B cell (primary cell): ENCODE measurements around the gene EEFSEC. TPM values are rescaled to one million over a fixed set of nuclear protein-coding genes. Genes with fewer than 3 reads are reported as not detected.

Experiments
- ATAC-seq: fragments of 200-7000 bp; cut with Tn5 transposase; one replicate; pipeline ENCODE4 v1.10.0; 2021; ENCODE audit warnings: low read depth, mild to moderate bottlenecking, moderate number of reproducible peaks, moderate library complexity
- CTCF ChIA-PET: fragments of 350-600 bp; sonication (Branson Sonifier 250); formaldehyde crosslinking; loops from one replicate; lab custom pipeline; 2021; ENCODE audit warnings: antibody characterized with exemption, inconsistent platforms; lab: Charles Lee
- POLR2A ChIA-PET: fragments of 350-600 bp; sonication (Branson Sonifier 250); formaldehyde crosslinking; loops from one replicate; lab custom pipeline; 2021; ENCODE audit warnings: antibody characterized with exemption; lab: Charles Lee
- DNase-seq: peaks from one replicate; pipeline ENCODE4 v3.0.0; 2013
- H2AFZ ChIP-seq: 2 replicates; pipeline ENCODE4 v1.6.1; 2012; ENCODE audit warnings: mild to moderate bottlenecking, low read depth, low read length; ENCODE audit not compliant: insufficient read depth, poor library complexity, severe bottlenecking
- H3K27ac ChIP-seq, 2 donors: 1 replicate in 1 of 2; 2 replicates in 1 of 2; pipeline ENCODE4 v1.5.1; 2012 to 2013; ENCODE audit warnings: low read length in 2 of 2, mild to moderate bottlenecking in 2 of 2, moderate library complexity in 1 of 2
- H3K27me3 ChIP-seq, 4 experiments: fragments of 200-600 bp in 1 of 4; sonication (generic) in 1 of 4; replicated peaks in 1 of 4; 1 replicate in 2 of 4; 2 replicates in 2 of 4; pipeline versions ENCODE4 v1.6.1 to v1.7.0; 2013 to 2016; ENCODE audit warnings: low read length in 3 of 4, mild to moderate bottlenecking in 2 of 4, mixed read lengths in 1 of 4, moderate library complexity in 1 of 4; ENCODE audit not compliant: insufficient read depth in 4 of 4, control insufficient read depth in 3 of 4; ENCODE audit errors: control extremely low read depth in 1 of 4
- H3K36me3 ChIP-seq, 2 experiments: replicated peaks in 1 of 2; 1 replicate in 1 of 2; 2 replicates in 1 of 2; pipeline versions ENCODE4 v1.6.1 to v1.7.1; 2013; ENCODE audit warnings: low read length in 1 of 2; ENCODE audit not compliant: insufficient read depth in 2 of 2, control insufficient read depth in 1 of 2; ENCODE audit errors: control extremely low read depth in 1 of 2, extremely low read depth in 1 of 2
- H3K4me1 ChIP-seq, 2 donors: fragments of 200-600 bp in 1 of 2; sonication (generic) in 1 of 2; 1 replicate in 1 of 2; 2 replicates in 1 of 2; pipeline versions ENCODE4 v1.5.1 to v1.6.1; 2013 to 2017; ENCODE audit warnings: low read length in 2 of 2; ENCODE audit not compliant: control insufficient read depth in 2 of 2, insufficient read depth in 2 of 2
- H3K4me2 ChIP-seq: replicated peaks from 2 replicates; pipeline ENCODE3; 2012; ENCODE audit warnings: mild to moderate bottlenecking, low read depth, low read length; ENCODE audit not compliant: poor library complexity, severe bottlenecking
- H3K4me3 ChIP-seq, 5 experiments: fragments of 200-600 bp in 1 of 5; sonication (generic) in 1 of 5; 1 replicate in 3 of 5; 2 replicates in 2 of 5; pipeline versions ENCODE4 v1.5.1 to v1.7.0; 2011 to 2016; ENCODE audit warnings: low read length in 4 of 5, mild to moderate bottlenecking in 4 of 5, low read depth in 2 of 5, control low read depth in 1 of 5, moderate library complexity in 1 of 5; ENCODE audit not compliant: insufficient read depth in 1 of 5; ENCODE audit errors: control extremely low read depth in 1 of 5, extremely low read depth in 1 of 5
- H3K79me2 ChIP-seq: fragments of 200-600 bp; sonication (generic); one replicate; pipeline ENCODE4 v1.6.0; 2016; ENCODE audit warnings: low read length; ENCODE audit not compliant: control insufficient read depth, insufficient read depth
- H3K9ac ChIP-seq: fragments of 200-600 bp; sonication (generic); 2 replicates; pipeline ENCODE4 v1.6.1; 2017; ENCODE audit warnings: mild to moderate bottlenecking, low read length, moderate library complexity
- H3K9me3 ChIP-seq, 3 donors: one replicate each; pipeline versions ENCODE4 v1.6.1 to v1.7.1; 2013; ENCODE audit warnings: low read length in 2 of 3; ENCODE audit not compliant: control insufficient read depth in 2 of 3, insufficient read depth in 1 of 3; ENCODE audit errors: control extremely low read depth in 1 of 3
- H4K20me1 ChIP-seq: 2 replicates; pipeline ENCODE4 v1.6.0; 2012; ENCODE audit warnings: mild to moderate bottlenecking, low read length; ENCODE audit not compliant: insufficient read depth, control insufficient read depth, poor library complexity, severe bottlenecking
- H3K27ac Mint-ChIP-seq: one replicate; pipeline ENCODE4 v1.8.0; 2021; ENCODE audit warnings: mixed read lengths
- H3K27me3 Mint-ChIP-seq: one replicate; pipeline ENCODE4 v1.8.0; 2021; ENCODE audit warnings: mixed read lengths
- H3K4me1 Mint-ChIP-seq: one replicate; pipeline ENCODE4 v1.8.0; 2021; ENCODE audit warnings: mixed read lengths
- H3K4me3 Mint-ChIP-seq: one replicate; pipeline ENCODE4 v1.8.0; 2021; ENCODE audit warnings: mixed read lengths
- H3K9me3 Mint-ChIP-seq: one replicate; pipeline ENCODE4 v1.8.0; 2022; ENCODE audit warnings: mixed read lengths; ENCODE audit not compliant: insufficient read depth
- EZH2 ChIP-seq: IDR thresholded peaks from 2 replicates; pipeline ENCODE4 v1.6.1; 2012; ENCODE audit warnings: borderline replicate concordance, low read depth, mild to moderate bottlenecking, moderate library complexity, low read length; ENCODE audit not compliant: insufficient read depth, poor library complexity, severe bottlenecking
- WGBS: methylation state at CpG from one replicate; pipeline ENCODE4 v1.1.5; 2013; ENCODE audit warnings: missing lambda C conversion rate; ENCODE audit not compliant: insufficient coverage; 5-methylcytosine and 5-hydroxymethylcytosine counted together
- intact Hi-C: fragments of 100-400 bp; cut with micrococcal nuclease; formaldehyde crosslinking; loops from one replicate; pipeline ENCODE4 v1.10.0; 2022
- polyA plus RNA-seq: library from polyadenylated mRNA; depleted of rRNA; stranded (reverse); fragments of >200 nt; gene quantifications from 2 replicates; pipeline ENCODE4 v1.2.3, GENCODE V29; 2012
- total RNA-seq, 2 donors: library from RNA; stranded (reverse); fragments of 120-200 nt in 1 of 2; gene quantifications; 1 replicate in 1 of 2; 2 replicates in 1 of 2; pipeline versions ENCODE4 v1.2.3 to v1.2.4, GENCODE V29; 2013 to 2022
- TF ChIP-seq, protein P1 (sequence below): fragments of 200-600 bp; IDR thresholded peaks from one replicate; pipeline ENCODE4 v1.8.0; 2022; ENCODE audit warnings: antibody characterized with exemption, mild to moderate bottlenecking

The EEFSEC gene
- total and polyA plus RNA-seq, 2 donors (not counting 1 experiment from before 2014, with no cell fraction given): 17.9 to 18.4 TPM

DNA sequence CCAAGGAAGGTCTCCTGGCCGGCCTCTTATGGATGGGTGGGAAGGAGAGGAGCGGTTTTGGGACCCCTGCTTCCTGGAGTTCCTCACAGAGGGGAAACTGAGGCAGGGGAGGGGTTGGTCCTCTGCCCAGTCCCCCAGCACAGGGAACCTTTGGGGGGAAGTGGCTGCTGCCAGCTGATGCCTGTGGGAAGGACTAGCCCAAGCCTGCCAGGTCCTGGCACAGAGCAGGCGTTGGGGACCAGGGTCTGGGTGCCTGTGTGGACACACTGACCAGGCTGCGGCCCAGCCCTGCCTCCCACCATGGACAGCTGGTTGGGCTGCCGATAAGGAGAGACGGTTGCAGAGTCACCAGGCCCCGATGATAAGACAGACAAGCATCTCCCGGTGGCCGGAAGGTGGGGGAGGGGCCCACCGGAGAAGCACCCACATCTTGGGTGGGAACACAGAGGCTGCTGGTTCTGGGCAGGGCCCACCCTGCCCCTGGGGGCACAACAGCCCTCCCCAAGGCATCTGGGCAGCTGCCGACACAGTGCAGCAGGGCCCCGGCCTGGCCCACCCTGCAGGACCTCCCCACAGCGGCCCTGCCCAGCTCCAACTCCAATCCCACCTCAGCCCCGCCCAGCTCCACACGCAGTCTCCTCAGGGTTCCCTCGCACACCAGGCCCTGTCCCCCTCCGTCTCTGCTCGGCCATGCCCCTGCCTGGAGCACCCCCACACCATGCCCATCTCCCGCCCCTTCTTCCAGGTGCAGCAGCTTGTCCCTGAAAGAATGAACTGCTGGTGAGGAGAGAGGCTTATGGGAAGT is 262.7 kb downstream of the EEFSEC start:
- Histone ChIP-seq H3K79me2 (no peaks in the 10 kb centered on the region), H3K27ac (no peak overlapping the region), H3K4me3 (no peak overlapping the region), H3K9ac (no peak overlapping the region), H3K4me1 (no peaks in the 10 kb centered on the region), H3K27me3 (no peaks in the 10 kb centered on the region), H2AFZ (no peak overlapping the region), H4K20me1 (no peaks in the 10 kb centered on the region), H3K36me3 (no peaks in the 10 kb centered on the region), H3K4me2 (no peak overlapping the region), H3K9me3 (peaks cover 0 to 9% (median 0%) of the 10 kb centered on the region in 3 donors)
- no peaks in the 10 kb centered on the region for H3K9me3 Mint-ChIP-seq
- WGBS: 90% methylated on average over 18 of the region's 19 CpGs
- intact Hi-C loops: no loop called here
- ATAC-seq (no peak), DNase-seq (no peak)
- H3K27me3 Mint-ChIP-seq: no peaks in the 10 kb centered on the region
- no peaks in the 10 kb centered on the region for H3K4me1 Mint-ChIP-seq
- no peak overlapping the region for H3K27ac Mint-ChIP-seq
- ChIA-PET POLR2A (no interaction called here), CTCF (no interaction called here)
- H3K4me3 Mint-ChIP-seq: no peak overlapping the region
- TF ChIP-seq, protein P1, sequence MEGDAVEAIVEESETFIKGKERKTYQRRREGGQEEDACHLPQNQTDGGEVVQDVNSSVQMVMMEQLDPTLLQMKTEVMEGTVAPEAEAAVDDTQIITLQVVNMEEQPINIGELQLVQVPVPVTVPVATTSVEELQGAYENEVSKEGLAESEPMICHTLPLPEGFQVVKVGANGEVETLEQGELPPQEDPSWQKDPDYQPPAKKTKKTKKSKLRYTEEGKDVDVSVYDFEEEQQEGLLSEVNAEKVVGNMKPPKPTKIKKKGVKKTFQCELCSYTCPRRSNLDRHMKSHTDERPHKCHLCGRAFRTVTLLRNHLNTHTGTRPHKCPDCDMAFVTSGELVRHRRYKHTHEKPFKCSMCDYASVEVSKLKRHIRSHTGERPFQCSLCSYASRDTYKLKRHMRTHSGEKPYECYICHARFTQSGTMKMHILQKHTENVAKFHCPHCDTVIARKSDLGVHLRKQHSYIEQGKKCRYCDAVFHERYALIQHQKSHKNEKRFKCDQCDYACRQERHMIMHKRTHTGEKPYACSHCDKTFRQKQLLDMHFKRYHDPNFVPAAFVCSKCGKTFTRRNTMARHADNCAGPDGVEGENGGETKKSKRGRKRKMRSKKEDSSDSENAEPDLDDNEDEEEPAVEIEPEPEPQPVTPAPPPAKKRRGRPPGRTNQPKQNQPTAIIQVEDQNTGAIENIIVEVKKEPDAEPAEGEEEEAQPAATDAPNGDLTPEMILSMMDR: no peak
- no peak for TF ChIP-seq EZH2

DNA sequence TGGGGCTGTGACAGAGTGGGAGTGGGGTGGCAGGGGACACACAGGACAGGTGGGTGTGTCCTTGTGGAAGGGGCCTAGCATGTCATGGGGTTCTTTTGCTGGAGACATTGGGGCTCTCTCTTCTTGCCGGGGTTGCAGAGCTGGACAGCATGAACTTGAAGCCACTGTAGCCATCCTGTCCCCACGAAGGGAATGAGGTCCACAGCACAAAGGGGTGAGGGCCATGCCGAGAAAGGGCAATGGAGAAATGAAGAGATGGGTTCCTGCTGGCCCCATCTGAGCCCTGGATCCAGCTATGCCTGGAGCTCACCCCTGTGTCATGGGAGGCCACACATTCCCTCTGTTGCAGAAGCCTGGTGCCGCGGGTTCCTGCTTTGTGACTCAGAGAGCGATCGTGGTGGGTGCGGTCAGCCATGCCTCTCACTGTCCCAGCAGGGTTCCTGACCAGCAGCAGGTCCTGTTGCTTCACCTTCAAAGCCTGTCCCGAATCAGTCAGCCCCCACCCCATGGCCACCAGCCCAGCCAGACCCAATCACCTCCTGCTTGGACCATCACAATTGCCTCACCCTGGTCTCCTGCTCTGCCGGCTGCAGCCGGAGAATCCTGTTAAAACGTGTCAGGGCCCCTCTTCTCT is 263.4 kb downstream of the EEFSEC start:
- no peak overlapping the region for H3K27ac Mint-ChIP-seq
- Histone ChIP-seq H3K4me2 (no peak overlapping the region), H3K9ac (no peak overlapping the region), H3K27ac (no peak overlapping the region), H3K27me3 (no peaks in the 10 kb centered on the region), H3K79me2 (no peaks in the 10 kb centered on the region), H2AFZ (no peak overlapping the region), H3K36me3 (no peaks in the 10 kb centered on the region), H3K4me1 (no peaks in the 10 kb centered on the region), H4K20me1 (no peaks in the 10 kb centered on the region), H3K9me3 (peaks cover 0 to 9% (median 0%) of the 10 kb centered on the region in 3 donors), H3K4me3 (no peak overlapping the region)
- no peak overlapping the region for H3K4me3 Mint-ChIP-seq
- intact Hi-C loops: no loop called here
- WGBS: 93% methylated on average over 12 of the region's 12 CpGs
- H3K27me3 Mint-ChIP-seq: no peaks in the 10 kb centered on the region
- ChIA-PET CTCF (no interaction called here), POLR2A (interaction anchor here (0.5 kb wide), 1 partner anchor 837 kb away, joined by 6 read pairs; no protein-coding TSS in a partner anchor)
- H3K9me3 Mint-ChIP-seq: no peaks in the 10 kb centered on the region
- no peaks in the 10 kb centered on the region for H3K4me1 Mint-ChIP-seq
- no peak for TF ChIP-seq EZH2
- TF ChIP-seq, protein P1: no peak
- no peak for DNase-seq
- no peak for ATAC-seq
